ENCODE measurements around the gene ZNF76.

Gene ZNF76

DNA sequence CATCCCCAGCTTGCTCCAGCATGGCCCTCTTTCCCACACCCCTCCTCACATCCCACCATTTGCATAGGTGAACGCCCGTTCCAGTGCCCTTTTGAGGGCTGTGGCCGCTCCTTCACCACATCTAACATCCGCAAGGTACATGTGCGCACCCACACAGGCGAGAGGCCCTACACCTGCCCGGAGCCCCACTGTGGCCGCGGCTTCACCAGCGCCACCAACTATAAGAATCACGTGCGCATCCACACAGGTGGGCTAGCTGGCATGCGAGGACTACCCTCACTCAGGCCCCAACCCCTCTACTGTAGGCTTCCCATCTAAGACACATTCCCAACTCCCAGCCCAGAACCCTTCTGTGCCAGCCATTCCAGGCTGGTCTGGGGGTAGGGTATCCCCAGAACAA lies 32.0 kb downstream of the ZNF76 start:
- TF ChIP-seq ZBTB7A (IDR thresholded peaks at IDR 0.05; ENCODE audit: low read depth) (no peak), TAF1 (IDR thresholded peaks at IDR 0.05; ENCODE audit: low read depth) (no peak), EGR1 (IDR thresholded peaks at IDR 0.05) (no peak), CREB1 (IDR thresholded peaks at IDR 0.05; ENCODE audit: low read depth) (no peak)

GRCh38 chr6:35292494-35292893 lies 33.0 kb downstream of the ZNF76 start:
- TF ChIP-seq EP300 (IDR thresholded peaks at IDR 0.05; ENCODE audit: borderline replicate concordance) (no peak), CREB1 (IDR thresholded peaks at IDR 0.05; ENCODE audit: low read depth) (no peak)

GRCh38 chr6:35293681-35294080 lies 34.1 kb downstream of the ZNF76 start:
- TF ChIP-seq, protein P1, sequence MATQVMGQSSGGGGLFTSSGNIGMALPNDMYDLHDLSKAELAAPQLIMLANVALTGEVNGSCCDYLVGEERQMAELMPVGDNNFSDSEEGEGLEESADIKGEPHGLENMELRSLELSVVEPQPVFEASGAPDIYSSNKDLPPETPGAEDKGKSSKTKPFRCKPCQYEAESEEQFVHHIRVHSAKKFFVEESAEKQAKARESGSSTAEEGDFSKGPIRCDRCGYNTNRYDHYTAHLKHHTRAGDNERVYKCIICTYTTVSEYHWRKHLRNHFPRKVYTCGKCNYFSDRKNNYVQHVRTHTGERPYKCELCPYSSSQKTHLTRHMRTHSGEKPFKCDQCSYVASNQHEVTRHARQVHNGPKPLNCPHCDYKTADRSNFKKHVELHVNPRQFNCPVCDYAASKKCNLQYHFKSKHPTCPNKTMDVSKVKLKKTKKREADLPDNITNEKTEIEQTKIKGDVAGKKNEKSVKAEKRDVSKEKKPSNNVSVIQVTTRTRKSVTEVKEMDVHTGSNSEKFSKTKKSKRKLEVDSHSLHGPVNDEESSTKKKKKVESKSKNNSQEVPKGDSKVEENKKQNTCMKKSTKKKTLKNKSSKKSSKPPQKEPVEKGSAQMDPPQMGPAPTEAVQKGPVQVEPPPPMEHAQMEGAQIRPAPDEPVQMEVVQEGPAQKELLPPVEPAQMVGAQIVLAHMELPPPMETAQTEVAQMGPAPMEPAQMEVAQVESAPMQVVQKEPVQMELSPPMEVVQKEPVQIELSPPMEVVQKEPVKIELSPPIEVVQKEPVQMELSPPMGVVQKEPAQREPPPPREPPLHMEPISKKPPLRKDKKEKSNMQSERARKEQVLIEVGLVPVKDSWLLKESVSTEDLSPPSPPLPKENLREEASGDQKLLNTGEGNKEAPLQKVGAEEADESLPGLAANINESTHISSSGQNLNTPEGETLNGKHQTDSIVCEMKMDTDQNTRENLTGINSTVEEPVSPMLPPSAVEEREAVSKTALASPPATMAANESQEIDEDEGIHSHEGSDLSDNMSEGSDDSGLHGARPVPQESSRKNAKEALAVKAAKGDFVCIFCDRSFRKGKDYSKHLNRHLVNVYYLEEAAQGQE (IDR thresholded peaks at IDR 0.05; ENCODE audit: low read depth), result peak; percentile 42; the same call in 1 of the 2 replicates
- TF ChIP-seq YY1 (IDR thresholded peaks at IDR 0.05; ENCODE audit: low read depth), result no peak

DNA sequence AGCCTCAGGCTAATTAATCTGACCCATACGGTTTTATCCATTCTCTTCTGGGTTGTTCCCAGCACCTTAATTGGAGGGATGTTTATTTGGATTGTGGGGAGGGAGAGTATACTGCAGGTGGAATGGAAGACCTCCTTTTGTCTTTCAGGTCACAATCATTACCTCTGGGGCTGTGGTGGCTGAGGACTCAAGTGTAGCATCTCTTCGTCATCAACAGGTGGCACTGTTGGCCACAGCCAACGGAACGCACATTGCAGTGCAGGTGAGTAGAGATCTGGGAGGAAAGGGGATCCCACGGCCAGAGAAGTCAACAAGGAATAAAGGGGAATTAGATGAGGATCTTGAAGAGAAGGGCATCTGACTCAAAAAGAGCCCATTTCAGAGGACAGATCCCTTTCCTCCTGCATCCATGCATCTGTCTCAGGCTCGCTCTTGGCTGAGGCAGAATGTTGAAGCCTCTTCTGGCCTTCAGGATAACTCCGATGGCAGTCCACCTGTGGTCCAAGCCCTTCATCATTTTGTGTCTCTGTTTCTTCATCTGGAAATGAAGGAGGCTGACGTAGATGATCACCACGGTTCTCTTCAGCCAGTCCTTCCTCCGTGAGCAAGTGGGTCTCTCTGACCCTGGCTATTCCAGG lies 34.9 kb downstream of the ZNF76 start:
- TF ChIP-seq NFIC (IDR thresholded peaks at IDR 0.05) (no peak), RAD21 (IDR thresholded peaks at IDR 0.05; ENCODE audit: low read depth) (peak; percentile 78), EGR1 (IDR thresholded peaks at IDR 0.05) (no peak), TAF1 (IDR thresholded peaks at IDR 0.05; ENCODE audit: low read depth) (no peak), YY1 (IDR thresholded peaks at IDR 0.05; ENCODE audit: low read depth) (no peak), CEBPB (IDR thresholded peaks at IDR 0.05) (no peak)
- TF ChIP-seq, protein P1 (IDR thresholded peaks at IDR 0.05; ENCODE audit: low read depth), result no peak

- TF ChIP-seq MAX (IDR thresholded peaks at IDR 0.05), result no peak
Observed at GRCh38 chr6:35295036-35295435, 35.5 kb downstream of the ZNF76 start.

- TF ChIP-seq NFIC (IDR thresholded peaks at IDR 0.05), result no peak
- no peak for TF ChIP-seq RAD21 (IDR thresholded peaks at IDR 0.05; ENCODE audit: low read depth)
- TF ChIP-seq USF1 (IDR thresholded peaks at IDR 0.05), result no peak
- no peak for TF ChIP-seq YY1 (IDR thresholded peaks at IDR 0.05; ENCODE audit: low read depth)
- TF ChIP-seq, protein P1 (IDR thresholded peaks at IDR 0.05; ENCODE audit: low read depth), result no peak
- TF ChIP-seq TEAD4 (IDR thresholded peaks at IDR 0.05), result no peak
- TF ChIP-seq TCF12 (IDR thresholded peaks at IDR 0.05; ENCODE audit: low read depth), result no peak
- no peak for TF ChIP-seq FOXM1 (IDR thresholded peaks at IDR 0.05; ENCODE audit: borderline replicate concordance, low read depth)
- TF ChIP-seq EP300 (IDR thresholded peaks at IDR 0.05; ENCODE audit: borderline replicate concordance), result no peak
- TF ChIP-seq CREB1 (IDR thresholded peaks at IDR 0.05; ENCODE audit: low read depth), result no peak
- no peak for TF ChIP-seq ZBTB7A (IDR thresholded peaks at IDR 0.05; ENCODE audit: low read depth)
- TF ChIP-seq EGR1 (IDR thresholded peaks at IDR 0.05), result no peak
- no peak for TF ChIP-seq MAX (IDR thresholded peaks at IDR 0.05)
- TF ChIP-seq TAF1 (IDR thresholded peaks at IDR 0.05; ENCODE audit: low read depth), result no peak
- no peak for TF ChIP-seq CEBPB (IDR thresholded peaks at IDR 0.05)
Observed at GRCh38 chr6:35295521-35296315, 36.2 kb downstream of the ZNF76 start.
